ENCODE data around the gene SNU13. TPM values are rescaled to one million over a fixed set of nuclear protein-coding genes. Genes with fewer than 3 reads are reported as not detected.
"Not testable (repeated sequence)": the region's sequence is repeated elsewhere in the genome, so short reads cannot be mapped to it uniquely, and the experiment has no call there.

Gene SNU13
- total RNA-seq, 1 donor from 2014 or later: 198 TPM

GRCh38 chr22:41674846-41675340 lies 13.8 kb downstream of the SNU13 start:
- no peak for DNase-seq (ENCODE audit: low read depth)
- Histone ChIP-seq H3K4me3 (ENCODE audit: low read depth, low read length) (no peak overlapping the region), H3K27me3 (ENCODE audit: control insufficient read depth, insufficient read depth, low read length) (no peaks in the 10 kb centered on the region), H3K36me3 (ENCODE audit: control insufficient read depth, insufficient read depth, low read length) (no peaks in the 10 kb centered on the region)
- TF ChIP-seq CTCF (IDR thresholded peaks at IDR 0.05; ENCODE audit: insufficient read depth, low read length, poor library complexity, severe bottlenecking): no peak

DNA sequence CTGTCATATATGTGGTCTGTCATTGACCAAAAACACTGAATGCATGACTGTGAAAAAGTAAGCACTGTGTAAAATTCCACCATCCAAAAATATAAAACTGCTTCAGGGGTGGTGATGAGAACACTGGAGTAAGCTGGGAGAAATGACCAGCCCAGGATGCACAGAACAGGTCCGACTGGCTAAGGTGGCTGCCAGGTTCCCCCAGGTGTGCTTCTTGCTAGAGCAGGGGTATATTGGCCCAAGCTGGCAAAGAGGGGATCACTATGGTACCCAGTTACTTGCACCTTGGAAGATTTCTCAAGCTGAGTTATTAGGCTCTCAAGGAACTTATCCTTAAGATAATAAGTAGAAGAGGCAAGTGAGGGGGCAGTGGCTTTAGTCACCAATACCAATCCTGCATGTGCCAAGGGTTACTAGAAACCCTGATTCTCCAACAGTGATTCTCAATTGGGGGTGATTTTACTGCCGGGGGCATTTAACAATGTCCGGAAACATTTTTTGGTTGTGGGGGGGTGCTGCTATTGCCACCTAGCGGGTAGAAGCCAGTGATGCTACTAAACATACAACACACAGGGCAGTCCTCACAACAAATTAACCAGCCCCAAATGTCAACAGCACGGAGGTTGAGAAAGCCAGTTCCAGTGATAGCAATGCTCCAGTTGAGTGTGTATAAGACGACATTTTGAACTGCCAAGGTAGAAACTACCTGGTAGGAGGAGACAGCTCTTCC lies 15.7 kb downstream of the SNU13 start:
- Histone ChIP-seq H3K4me3 (ENCODE audit: low read depth, low read length) (no peak overlapping the region), H3K36me3 (ENCODE audit: control insufficient read depth, insufficient read depth, low read length) (no peaks in the 10 kb centered on the region), H3K27me3 (ENCODE audit: control insufficient read depth, insufficient read depth, low read length) (no peaks in the 10 kb centered on the region)
- no peak for DNase-seq (ENCODE audit: low read depth)
- TF ChIP-seq CTCF (IDR thresholded peaks at IDR 0.05; ENCODE audit: insufficient read depth, low read length, poor library complexity, severe bottlenecking): peak; percentile 24

GRCh38 chr22:41672096-41672495 lies 16.6 kb downstream of the SNU13 start:
- not testable (repeated sequence) for H3K36me3 ChIP-seq (ENCODE audit: control insufficient read depth, insufficient read depth, low read length); H3K4me3 ChIP-seq (ENCODE audit: low read depth, low read length); DNase-seq (ENCODE audit: low read depth); H3K27me3 ChIP-seq (ENCODE audit: control insufficient read depth, insufficient read depth, low read length)

GRCh38 chr22:41668971-41669911 lies 19.4 kb downstream of the SNU13 start:
- Histone ChIP-seq H3K36me3 (ENCODE audit: control insufficient read depth, insufficient read depth, low read length) (peaks cover 1% of the 10 kb centered on the region), H3K4me3 (ENCODE audit: low read depth, low read length) (no peak overlapping the region), H3K27me3 (ENCODE audit: control insufficient read depth, insufficient read depth, low read length) (no peaks in the 10 kb centered on the region)
- TF ChIP-seq CTCF (IDR thresholded peaks at IDR 0.05; ENCODE audit: insufficient read depth, low read length, poor library complexity, severe bottlenecking): no peak
- DNase-seq (ENCODE audit: low read depth): peak; percentile 52

- Histone ChIP-seq H3K36me3 (ENCODE audit: control insufficient read depth, insufficient read depth, low read length) (peaks cover 1% of the 10 kb centered on the region), H3K4me3 (ENCODE audit: low read depth, low read length) (no peak overlapping the region), H3K27me3 (ENCODE audit: control insufficient read depth, insufficient read depth, low read length) (no peaks in the 10 kb centered on the region)
- no peak for DNase-seq (ENCODE audit: low read depth)
- no peak for TF ChIP-seq CTCF (IDR thresholded peaks at IDR 0.05; ENCODE audit: insufficient read depth, low read length, poor library complexity, severe bottlenecking)
Measured at GRCh38 chr22:41664951-41665350, 23.7 kb downstream of the SNU13 start.

DNA sequence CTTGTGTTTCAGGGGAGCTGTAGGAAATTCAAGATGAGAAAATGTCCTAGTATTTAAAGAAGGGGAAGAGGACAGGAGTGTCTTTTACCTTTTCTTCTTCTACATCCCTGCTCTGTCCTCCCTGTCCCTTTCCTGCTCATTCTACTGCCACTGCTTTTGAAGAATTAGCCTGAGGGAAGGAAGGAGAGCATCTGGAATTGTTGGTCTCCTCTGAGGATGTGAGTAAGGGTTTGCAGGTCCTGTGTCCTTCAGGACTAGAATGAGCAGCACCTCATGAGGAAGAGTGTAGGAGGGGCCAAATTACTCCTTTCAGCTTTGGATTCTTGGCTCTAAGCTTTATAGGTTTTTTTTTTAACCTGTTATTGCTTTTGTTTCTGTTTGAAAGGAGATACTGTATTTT lies 24.2 kb downstream of the SNU13 start:
- TF ChIP-seq CTCF (IDR thresholded peaks at IDR 0.05; ENCODE audit: insufficient read depth, low read length, poor library complexity, severe bottlenecking): no peak
- no peak for DNase-seq (ENCODE audit: low read depth)
- Histone ChIP-seq H3K36me3 (ENCODE audit: control insufficient read depth, insufficient read depth, low read length) (peaks cover 2% of the 10 kb centered on the region), H3K27me3 (ENCODE audit: control insufficient read depth, insufficient read depth, low read length) (no peaks in the 10 kb centered on the region), H3K4me3 (ENCODE audit: low read depth, low read length) (no peak overlapping the region)

DNA sequence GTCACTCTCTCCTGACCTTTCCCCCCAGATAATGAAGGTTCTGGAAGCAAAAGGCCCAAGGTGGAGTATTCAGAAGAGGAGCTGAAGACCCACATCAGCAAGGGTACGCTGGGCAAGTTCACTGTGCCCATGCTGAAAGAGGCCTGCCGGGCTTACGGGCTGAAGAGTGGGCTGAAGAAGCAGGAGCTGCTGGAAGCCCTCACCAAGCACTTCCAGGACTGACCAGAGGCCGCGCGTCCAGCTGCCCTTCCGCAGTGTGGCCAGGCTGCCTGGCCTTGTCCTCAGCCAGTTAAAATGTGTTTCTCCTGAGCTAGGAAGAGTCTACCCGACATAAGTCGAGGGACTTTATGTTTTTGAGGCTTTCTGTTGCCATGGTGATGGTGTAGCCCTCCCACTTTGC lies 25.1 kb downstream of the SNU13 start:
- H3K27me3 ChIP-seq (ENCODE audit: control insufficient read depth, insufficient read depth, low read length); H3K36me3 ChIP-seq (ENCODE audit: control insufficient read depth, insufficient read depth, low read length); DNase-seq (ENCODE audit: low read depth); H3K4me3 ChIP-seq (ENCODE audit: low read depth, low read length): not testable (repeated sequence)

Measured in kidney epithelial cell (primary cell).